ENCODE measurements around the gene RNF43. TPM values are rescaled to one million over a fixed set of nuclear protein-coding genes. Genes with fewer than 3 reads are reported as not detected.

The RNF43 gene
- total and polyA plus RNA-seq, 2 of the 13 experiments (the other 11 are each of a cell fraction or from before 2014, with no cell fraction given), result 31.0 to 53.4 TPM

- no peak for TF ChIP-seq AHDC1 (CRISPR knock-in tag; IDR thresholded peaks at IDR 0.05; ENCODE audit: borderline replicate concordance)
- TF ChIP-seq LCORL (IDR thresholded peaks at IDR 0.05), result no peak
- peak; percentile 60; the same call in 1 of the 2 replicates for TF ChIP-seq LCORL (CRISPR knock-in tag; IDR thresholded peaks at IDR 0.05)
- TF ChIP-seq PHF20 (CRISPR knock-in tag; IDR thresholded peaks at IDR 0.05), result no peak
- 0 out of 2 replicates have a peak, but pooled peaks have one; percentile 5 for TF ChIP-seq SOX5 (CRISPR knock-in tag; IDR thresholded peaks at IDR 0.05; ENCODE audit: borderline replicate concordance)
- no peak for TF ChIP-seq ZFAT (CRISPR knock-in tag; conservative IDR thresholded peaks at IDR 0.05)
- TF ChIP-seq ZNF414 (CRISPR knock-in tag; IDR thresholded peaks at IDR 0.05), result no peak
- TF ChIP-seq MLX (CRISPR knock-in tag; IDR thresholded peaks at IDR 0.05), result 0 out of 2 replicates have a peak, but pooled peaks have one; percentile 48
- TF ChIP-seq SNAI1 (CRISPR knock-in tag; IDR thresholded peaks at IDR 0.05; ENCODE audit: borderline replicate concordance), result no peak
- no peak for TF ChIP-seq ZNF570 (CRISPR knock-in tag; IDR thresholded peaks at IDR 0.05; ENCODE audit: borderline replicate concordance)
- no peak for TF ChIP-seq ZSCAN29 (CRISPR knock-in tag; conservative IDR thresholded peaks at IDR 0.05)
- no peak for TF ChIP-seq CENPBD1 (CRISPR knock-in tag; IDR thresholded peaks at IDR 0.05; ENCODE audit: borderline replicate concordance, low read depth)
- TF ChIP-seq IKZF4 (CRISPR knock-in tag; IDR thresholded peaks at IDR 0.05; ENCODE audit: borderline replicate concordance, low read depth, not compliant biosample characterization), result no peak
- no peak for TF ChIP-seq MAZ (IDR thresholded peaks at IDR 0.05; ENCODE audit: borderline replicate concordance, low read depth, low read length)
- TF ChIP-seq MAZ (CRISPR knock-in tag; IDR thresholded peaks at IDR 0.05; ENCODE audit: low read depth), result no peak
- TF ChIP-seq ZNF232 (CRISPR knock-in tag; IDR thresholded peaks at IDR 0.05; ENCODE audit: borderline replicate concordance), result no peak
- TF ChIP-seq MAFK (conservative IDR thresholded peaks at IDR 0.05 in 1 of 2, IDR thresholded peaks at IDR 0.05 in 1 of 2; ENCODE audit: low read length in 2 of 2), result no peak
- TF ChIP-seq AGO2 (optimal IDR thresholded peaks at IDR 0.05; ENCODE audit: low read depth, low read length), result peak; percentile 48
- TF ChIP-seq MAF1 (CRISPR knock-in tag; IDR thresholded peaks at IDR 0.05; ENCODE audit: borderline replicate concordance), result no peak
- TF ChIP-seq ARID5B (CRISPR knock-in tag; IDR thresholded peaks at IDR 0.05), result peak; percentile 46
These were observed 34.5 kb downstream of the RNF43 start (continued) for GRCh38 chr17:58382872-58383242.
